HL-60 (cell line): Measurements from ENCODE around the gene RALA.

Experiments used
- GABPA ChIP-seq: IDR thresholded peaks from 2 replicates; pipeline ENCODE4 v1.6.1; 2012; ENCODE audit warnings: low read depth
- POLR2AphosphoS5 ChIP-seq: IDR thresholded peaks from 2 replicates; pipeline ENCODE4 v1.6.1; 2012; ENCODE audit warnings: low read depth
- SPI1 ChIP-seq: IDR thresholded peaks from 2 replicates; pipeline ENCODE4 v1.6.1; 2012; ENCODE audit warnings: low read depth, mild to moderate bottlenecking, borderline replicate concordance
- TF ChIP-seq, protein P1 (sequence below): IDR thresholded peaks from one replicate; pipeline ENCODE4 v1.5.1; 2011; ENCODE audit warnings: low read length, control low read depth, inconsistent platforms; ENCODE audit not compliant: insufficient read depth
- TF ChIP-seq, protein P2 (sequence below): IDR thresholded peaks from 2 replicates; pipeline ENCODE4 v1.6.1; 2012; ENCODE audit warnings: low read depth; ENCODE audit not compliant: insufficient replicate concordance

GRCh38 chr7:39695852-39696586 is 72.6 kb downstream of the RALA start:
- no peak for TF ChIP-seq GABPA
- TF ChIP-seq, protein P1, sequence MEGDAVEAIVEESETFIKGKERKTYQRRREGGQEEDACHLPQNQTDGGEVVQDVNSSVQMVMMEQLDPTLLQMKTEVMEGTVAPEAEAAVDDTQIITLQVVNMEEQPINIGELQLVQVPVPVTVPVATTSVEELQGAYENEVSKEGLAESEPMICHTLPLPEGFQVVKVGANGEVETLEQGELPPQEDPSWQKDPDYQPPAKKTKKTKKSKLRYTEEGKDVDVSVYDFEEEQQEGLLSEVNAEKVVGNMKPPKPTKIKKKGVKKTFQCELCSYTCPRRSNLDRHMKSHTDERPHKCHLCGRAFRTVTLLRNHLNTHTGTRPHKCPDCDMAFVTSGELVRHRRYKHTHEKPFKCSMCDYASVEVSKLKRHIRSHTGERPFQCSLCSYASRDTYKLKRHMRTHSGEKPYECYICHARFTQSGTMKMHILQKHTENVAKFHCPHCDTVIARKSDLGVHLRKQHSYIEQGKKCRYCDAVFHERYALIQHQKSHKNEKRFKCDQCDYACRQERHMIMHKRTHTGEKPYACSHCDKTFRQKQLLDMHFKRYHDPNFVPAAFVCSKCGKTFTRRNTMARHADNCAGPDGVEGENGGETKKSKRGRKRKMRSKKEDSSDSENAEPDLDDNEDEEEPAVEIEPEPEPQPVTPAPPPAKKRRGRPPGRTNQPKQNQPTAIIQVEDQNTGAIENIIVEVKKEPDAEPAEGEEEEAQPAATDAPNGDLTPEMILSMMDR: no peak
- no peak for TF ChIP-seq POLR2AphosphoS5
- TF ChIP-seq, protein P2, sequence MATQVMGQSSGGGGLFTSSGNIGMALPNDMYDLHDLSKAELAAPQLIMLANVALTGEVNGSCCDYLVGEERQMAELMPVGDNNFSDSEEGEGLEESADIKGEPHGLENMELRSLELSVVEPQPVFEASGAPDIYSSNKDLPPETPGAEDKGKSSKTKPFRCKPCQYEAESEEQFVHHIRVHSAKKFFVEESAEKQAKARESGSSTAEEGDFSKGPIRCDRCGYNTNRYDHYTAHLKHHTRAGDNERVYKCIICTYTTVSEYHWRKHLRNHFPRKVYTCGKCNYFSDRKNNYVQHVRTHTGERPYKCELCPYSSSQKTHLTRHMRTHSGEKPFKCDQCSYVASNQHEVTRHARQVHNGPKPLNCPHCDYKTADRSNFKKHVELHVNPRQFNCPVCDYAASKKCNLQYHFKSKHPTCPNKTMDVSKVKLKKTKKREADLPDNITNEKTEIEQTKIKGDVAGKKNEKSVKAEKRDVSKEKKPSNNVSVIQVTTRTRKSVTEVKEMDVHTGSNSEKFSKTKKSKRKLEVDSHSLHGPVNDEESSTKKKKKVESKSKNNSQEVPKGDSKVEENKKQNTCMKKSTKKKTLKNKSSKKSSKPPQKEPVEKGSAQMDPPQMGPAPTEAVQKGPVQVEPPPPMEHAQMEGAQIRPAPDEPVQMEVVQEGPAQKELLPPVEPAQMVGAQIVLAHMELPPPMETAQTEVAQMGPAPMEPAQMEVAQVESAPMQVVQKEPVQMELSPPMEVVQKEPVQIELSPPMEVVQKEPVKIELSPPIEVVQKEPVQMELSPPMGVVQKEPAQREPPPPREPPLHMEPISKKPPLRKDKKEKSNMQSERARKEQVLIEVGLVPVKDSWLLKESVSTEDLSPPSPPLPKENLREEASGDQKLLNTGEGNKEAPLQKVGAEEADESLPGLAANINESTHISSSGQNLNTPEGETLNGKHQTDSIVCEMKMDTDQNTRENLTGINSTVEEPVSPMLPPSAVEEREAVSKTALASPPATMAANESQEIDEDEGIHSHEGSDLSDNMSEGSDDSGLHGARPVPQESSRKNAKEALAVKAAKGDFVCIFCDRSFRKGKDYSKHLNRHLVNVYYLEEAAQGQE: no peak
- no peak for TF ChIP-seq SPI1
